ENCODE measurements around the gene FRAS1. TPM values are rescaled to one million over a fixed set of nuclear protein-coding genes. Genes with fewer than 3 reads are reported as not detected.

FRAS1 gene
- total RNA-seq, 1 experiment from 2014 or later, result 3.4 TPM

- H3K9ac ChIP-seq (ENCODE audit: low read length), result no peak overlapping the region
- no peaks in the 10 kb centered on the region for H3K36me3 ChIP-seq (ENCODE audit: low read depth, low read length)
- H3K27me3 ChIP-seq (ENCODE audit: low read length), result no peaks in the 10 kb centered on the region
- no peak overlapping the region for H2AFZ ChIP-seq (ENCODE audit: low read length)
- no peak overlapping the region for H3K27ac ChIP-seq (ENCODE audit: low read length)
- no peaks in the 10 kb centered on the region for H4K20me1 ChIP-seq (ENCODE audit: low read length)
- no peaks in the 10 kb centered on the region for H3K4me1 ChIP-seq (ENCODE audit: insufficient read depth, low read length)
- TF ChIP-seq EZH2 (IDR thresholded peaks at IDR 0.05; ENCODE audit: low read length, unreplicated experiment) (no peak), CTCF (conservative IDR thresholded peaks at IDR 0.05; ENCODE audit: low read depth, low read length) (no peak), EZH2phosphoT487 (IDR thresholded peaks at IDR 0.05; ENCODE audit: borderline replicate concordance, low read length) (no peak)
- no peaks in the 10 kb centered on the region for H3K9me2 ChIP-seq (replicated peaks; ENCODE audit: low read length)
- no peaks in the 10 kb centered on the region for H3K79me2 ChIP-seq (ENCODE audit: low read length)
- H3K4me2 ChIP-seq (ENCODE audit: low read length), result no peak overlapping the region
- intact Hi-C loops (cut with micrococcal nuclease), result no loop called here
- no peaks in the 10 kb centered on the region for H3F3A ChIP-seq (ENCODE audit: low read length, unreplicated experiment)
- no peak overlapping the region for H3K4me3 ChIP-seq (ENCODE audit: low read length)
- ChIA-PET POLR2A (ENCODE audit: unreplicated experiment) (no interaction called here), CTCF (no interaction called here)
- no TSS peak for BruUV-seq (replicated peaks)
- H3K9me3 ChIP-seq (ENCODE audit: low read length), result no peaks in the 10 kb centered on the region
- DNase-seq, result peak; percentile 2
- ATAC-seq, result no peak; the same call in 1 of the 2 replicates
Observed at GRCh38 chr4:78220283-78220682, 163.2 kb downstream of the FRAS1 start.

GRCh38 chr4:78222575-78223186, 165.6 kb downstream of the FRAS1 start:
- H3K9ac ChIP-seq (ENCODE audit: low read length), result no peak overlapping the region
- H3K4me1 ChIP-seq (ENCODE audit: insufficient read depth, low read length), result no peaks in the 10 kb centered on the region
- no peaks in the 10 kb centered on the region for H3K79me2 ChIP-seq (ENCODE audit: low read length)
- DNase-seq (no peak), ATAC-seq (no peak)
- ChIA-PET CTCF (no interaction called here), POLR2A (ENCODE audit: unreplicated experiment) (no interaction called here)
- intact Hi-C loops (cut with micrococcal nuclease), result no loop called here
- 0 out of 2 replicates have a peak, but pooled peaks cover 4% of the 10 kb centered on the region for H3K9me3 ChIP-seq (ENCODE audit: low read length)
- TF ChIP-seq CTCF (conservative IDR thresholded peaks at IDR 0.05; ENCODE audit: low read depth, low read length) (no peak), EZH2phosphoT487 (IDR thresholded peaks at IDR 0.05; ENCODE audit: borderline replicate concordance, low read length) (no peak), EZH2 (IDR thresholded peaks at IDR 0.05; ENCODE audit: low read length, unreplicated experiment) (no peak)
- no peaks in the 10 kb centered on the region for H3K9me2 ChIP-seq (replicated peaks; ENCODE audit: low read length)
- H4K20me1 ChIP-seq (ENCODE audit: low read length), result no peaks in the 10 kb centered on the region
- H3K27me3 ChIP-seq (ENCODE audit: low read length), result no peaks in the 10 kb centered on the region
- no peak overlapping the region for H3K4me2 ChIP-seq (ENCODE audit: low read length)
- no peaks in the 10 kb centered on the region for H3K36me3 ChIP-seq (ENCODE audit: low read depth, low read length)
- H3K27ac ChIP-seq (ENCODE audit: low read length), result no peak overlapping the region
- no peak overlapping the region for H2AFZ ChIP-seq (ENCODE audit: low read length)
- BruUV-seq (replicated peaks), result no TSS peak
- H3K4me3 ChIP-seq (ENCODE audit: low read length), result no peak overlapping the region
- H3F3A ChIP-seq (ENCODE audit: low read length, unreplicated experiment), result no peaks in the 10 kb centered on the region

GRCh38 chr4:78225236-78225635, 168.1 kb downstream of the FRAS1 start:
- POLR2A ChIA-PET (ENCODE audit: unreplicated experiment), result no interaction called here
- ATAC-seq, result no peak
- H4K20me1 ChIP-seq (ENCODE audit: low read length), result no peaks in the 10 kb centered on the region
- BruUV-seq (replicated peaks), result no TSS peak
- H2AFZ ChIP-seq (ENCODE audit: low read length), result no peak overlapping the region
- no peak overlapping the region for H3K27ac ChIP-seq (ENCODE audit: low read length)
- H3K27me3 ChIP-seq (ENCODE audit: low read length), result no peaks in the 10 kb centered on the region
- H3K9me2 ChIP-seq (replicated peaks; ENCODE audit: low read length), result no peaks in the 10 kb centered on the region
- H3F3A ChIP-seq (ENCODE audit: low read length, unreplicated experiment), result no peaks in the 10 kb centered on the region
- H3K9me3 ChIP-seq (ENCODE audit: low read length), result 0 out of 2 replicates have a peak, but pooled peaks cover 4% of the 10 kb centered on the region
- CTCF ChIA-PET, result no interaction called here
- no peaks in the 10 kb centered on the region for H3K36me3 ChIP-seq (ENCODE audit: low read depth, low read length)
- TF ChIP-seq EZH2 (IDR thresholded peaks at IDR 0.05; ENCODE audit: low read length, unreplicated experiment), result no peak
- TF ChIP-seq EZH2phosphoT487 (IDR thresholded peaks at IDR 0.05; ENCODE audit: borderline replicate concordance, low read length), result no peak
- TF ChIP-seq CTCF (conservative IDR thresholded peaks at IDR 0.05; ENCODE audit: low read depth, low read length), result no peak
- intact Hi-C loops (cut with micrococcal nuclease), result no loop called here
- no peak overlapping the region for H3K4me3 ChIP-seq (ENCODE audit: low read length)
- H3K9ac ChIP-seq (ENCODE audit: low read length), result no peak overlapping the region
- no peaks in the 10 kb centered on the region for H3K79me2 ChIP-seq (ENCODE audit: low read length)
- H3K4me2 ChIP-seq (ENCODE audit: low read length), result no peak overlapping the region
- no peak for DNase-seq
- H3K4me1 ChIP-seq (ENCODE audit: insufficient read depth, low read length), result no peaks in the 10 kb centered on the region

All from PC-3 (cell line).